ENCODE measurements around the gene SNRNP25.
"Not testable (repeated sequence)": the region's sequence is repeated elsewhere in the genome, so short reads cannot be mapped to it uniquely, and the experiment has no call there.

DNA sequence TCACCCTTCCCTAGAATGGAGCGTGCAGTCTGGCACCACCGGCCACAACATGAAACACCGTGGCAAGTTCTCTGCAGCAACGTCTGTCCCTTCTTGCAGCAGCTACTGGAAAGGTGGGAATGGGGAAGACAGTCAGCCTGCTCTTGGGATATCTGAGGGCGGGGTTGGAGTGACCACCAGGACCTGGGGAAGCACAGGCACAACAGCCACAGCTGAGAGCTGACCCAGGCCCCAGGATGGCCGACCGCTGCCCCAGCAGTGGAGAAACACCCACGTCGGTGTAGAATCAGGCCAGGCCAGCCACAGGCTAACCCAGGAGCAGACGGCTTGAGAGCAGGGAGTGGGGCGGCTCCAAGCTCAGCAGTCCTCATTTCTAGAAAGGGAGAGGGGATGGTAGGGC, 15.4 kb upstream of the SNRNP25 start:
- TF ChIP-seq CTCF, EP300, POLR2A (IDR thresholded peaks at IDR 0.05): not testable (repeated sequence)
